B cell (primary cell): ENCODE measurements around the gene SYNE2.

Experiments
- EZH2 ChIP-seq: IDR thresholded peaks from 2 replicates; pipeline ENCODE4 v1.6.1; 2012; ENCODE audit warnings: borderline replicate concordance, low read depth, mild to moderate bottlenecking, moderate library complexity, low read length; ENCODE audit not compliant: insufficient read depth, poor library complexity, severe bottlenecking
- TF ChIP-seq, protein P1 (sequence below): fragments of 200-600 bp; IDR thresholded peaks from one replicate; pipeline ENCODE4 v1.8.0; 2022; ENCODE audit warnings: antibody characterized with exemption, mild to moderate bottlenecking

DNA sequence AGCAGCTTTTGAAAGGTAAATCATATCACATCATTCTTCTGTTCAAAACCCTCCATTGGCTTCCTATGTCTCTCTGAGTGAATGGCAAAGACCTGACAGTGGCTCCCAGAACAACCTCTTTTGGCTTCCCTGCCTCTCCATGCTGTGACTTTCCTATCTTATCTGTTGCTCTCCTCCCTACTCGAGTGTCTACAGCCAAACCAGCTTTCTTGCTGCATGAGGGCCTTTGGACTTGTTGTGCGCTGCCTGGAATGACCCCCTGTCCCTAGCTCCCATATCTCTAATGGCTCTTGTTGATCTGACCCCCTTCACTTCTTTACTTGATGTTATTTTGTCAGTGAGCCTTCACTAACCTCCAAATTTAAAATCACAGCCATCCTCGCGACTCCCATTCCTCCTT lies 2.5 kb downstream of the SYNE2 start:
- no peak for TF ChIP-seq EZH2
- TF ChIP-seq, protein P1, sequence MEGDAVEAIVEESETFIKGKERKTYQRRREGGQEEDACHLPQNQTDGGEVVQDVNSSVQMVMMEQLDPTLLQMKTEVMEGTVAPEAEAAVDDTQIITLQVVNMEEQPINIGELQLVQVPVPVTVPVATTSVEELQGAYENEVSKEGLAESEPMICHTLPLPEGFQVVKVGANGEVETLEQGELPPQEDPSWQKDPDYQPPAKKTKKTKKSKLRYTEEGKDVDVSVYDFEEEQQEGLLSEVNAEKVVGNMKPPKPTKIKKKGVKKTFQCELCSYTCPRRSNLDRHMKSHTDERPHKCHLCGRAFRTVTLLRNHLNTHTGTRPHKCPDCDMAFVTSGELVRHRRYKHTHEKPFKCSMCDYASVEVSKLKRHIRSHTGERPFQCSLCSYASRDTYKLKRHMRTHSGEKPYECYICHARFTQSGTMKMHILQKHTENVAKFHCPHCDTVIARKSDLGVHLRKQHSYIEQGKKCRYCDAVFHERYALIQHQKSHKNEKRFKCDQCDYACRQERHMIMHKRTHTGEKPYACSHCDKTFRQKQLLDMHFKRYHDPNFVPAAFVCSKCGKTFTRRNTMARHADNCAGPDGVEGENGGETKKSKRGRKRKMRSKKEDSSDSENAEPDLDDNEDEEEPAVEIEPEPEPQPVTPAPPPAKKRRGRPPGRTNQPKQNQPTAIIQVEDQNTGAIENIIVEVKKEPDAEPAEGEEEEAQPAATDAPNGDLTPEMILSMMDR: no peak
